Sigmoid colon (tissue), 7 donors: ENCODE results near the gene INCA1. TPM values are rescaled to one million over a fixed set of nuclear protein-coding genes. Genes with fewer than 3 reads are reported as not detected.

Experiments
- DNase-seq: peaks from one replicate; pipeline ENCODE4 v3.0.0-alpha.2; 2019
- H3K27ac ChIP-seq, 4 donors: fragments of 200-600 bp; sonication (generic); one replicate each; pipeline ENCODE4 v1.5.1; 2016 to 2019; ENCODE audit warnings: mild to moderate bottlenecking in 1 of 4
- H3K27me3 ChIP-seq, 3 donors: fragments of 200-600 bp; sonication (generic); one replicate each; pipeline ENCODE4 v1.5.1; 2019; ENCODE audit warnings: mild to moderate bottlenecking in 1 of 3
- H3K36me3 ChIP-seq, 4 donors: fragments of 200-600 bp; sonication (generic); one replicate each; pipeline ENCODE4 v1.5.1; 2016 to 2019
- H3K4me1 ChIP-seq, 4 donors: fragments of 200-600 bp; sonication (generic); one replicate each; pipeline ENCODE4 v1.5.1; 2017 to 2019
- H3K4me3 ChIP-seq, 4 donors: fragments of 200-600 bp; sonication (generic); one replicate each; pipeline ENCODE4 v1.5.1; 2017 to 2019; ENCODE audit warnings: mild to moderate bottlenecking in 2 of 4, moderate library complexity in 1 of 4
- H3K9me3 ChIP-seq, 4 donors: fragments of 200-600 bp in 3 of 4; sonication (generic) in 3 of 4; one replicate each; pipeline versions ENCODE4 v1.5.1 to v1.6.1; 2013 to 2019
- CTCF ChIP-seq, 4 experiments: fragments of 450-650 bp in 3 of 4; fragments of 200-600 bp in 1 of 4; IDR thresholded peaks; one replicate each; pipeline ENCODE4 v1.5.1; 2016 to 2019; ENCODE audit warnings: antibody characterized with exemption in 4 of 4, mild to moderate bottlenecking in 3 of 4, moderate library complexity in 2 of 4
- EP300 ChIP-seq, 4 donors: sonication (generic); formaldehyde crosslinking; IDR thresholded peaks; one replicate each; pipeline ENCODE4 v1.6.1; 2017; ENCODE audit warnings: antibody characterized with exemption in 4 of 4
- POLR2A ChIP-seq, 2 donors: fragments of 450-650 bp; IDR thresholded peaks; one replicate each; pipeline ENCODE4 v1.6.1; 2016; ENCODE audit warnings: antibody characterized with exemption in 2 of 2, mild to moderate bottlenecking in 2 of 2, moderate library complexity in 2 of 2
- POLR2AphosphoS5 ChIP-seq, 4 donors: sonication (generic); formaldehyde crosslinking; IDR thresholded peaks; one replicate each; pipeline ENCODE4 v1.6.1; 2017; ENCODE audit warnings: antibody characterized with exemption in 4 of 4
- WGBS, 2 donors: extraction: QIAGEN DNeasy Blood & Tissue Kit; methylation state at CpG; one replicate each; pipeline ENCODE4 v1.1.7; 2013; 5-methylcytosine and 5-hydroxymethylcytosine counted together
- intact Hi-C: fragments of 100-400 bp; cut with DNase I; formaldehyde crosslinking; loops from one replicate; pipeline ENCODE4 v1.15.1; 2023
- polyA plus RNA-seq, 3 donors: library from polyadenylated mRNA; stranded (reverse); fragments of 200-250 nt; gene quantifications; one replicate each; pipeline ENCODE4 v1.2.3, GENCODE V29; 2013
- total RNA-seq, 4 donors: library from RNA; depleted of rRNA; stranded (reverse); fragments of >200 nt; gene quantifications; one replicate each; pipeline ENCODE4 v1.1.0, GENCODE V29; 2016
- donor health status: healthy with polysubstance abuse.
- donor health status: Bipolar disorder and iron deficiency.
- donor health status: healthy.

The INCA1 gene
- total and polyA plus RNA-seq, 7 donors: 0.36 to 3.6 (median 2.2) TPM

- 16 to 49% methylated on average over 5 of the region's 5 CpGs for WGBS, 2 donors
- H3K4me1 ChIP-seq: peaks cover 0 to 31% (median 25%) of the 10 kb centered on the region in 4 donors
- DNase-seq: peak; percentile 64
- intact Hi-C loops: loop anchor here (2.0 to 5.0 kb wide), 3 partner anchors 18 to 199 kb away; partner anchors contain the start of genes GLTPD2 and VMO1
- TF ChIP-seq EP300 (IDR thresholded peaks at IDR 0.05) (no peak), POLR2A (IDR thresholded peaks at IDR 0.05) (no peak), CTCF (IDR thresholded peaks at IDR 0.05) (no peak)
- H3K27ac ChIP-seq: peak overlapping the region; percentile 93 to 97 (median 95)
- H3K9me3 ChIP-seq: no peaks in the 10 kb centered on the region
- peak overlapping the region; percentile 68 to 97 (median 80) for H3K4me3 ChIP-seq
- H3K27me3 ChIP-seq: no peaks in the 10 kb centered on the region
- H3K36me3 ChIP-seq: peaks cover 8 to 29% (median 9%) of the 10 kb centered on the region in 4 donors
These were observed 10.9 kb downstream of the INCA1 start for GRCh38 chr17:4986403-4986802.

- Histone ChIP-seq H3K4me1 (peaks cover 0 to 23% (median 17%) of the 10 kb centered on the region in 4 donors), H3K9me3 (no peaks in the 10 kb centered on the region), H3K27me3 (no peaks in the 10 kb centered on the region), H3K4me3 (no peak overlapping the region), H3K36me3 (peaks cover 18 to 66% (median 30%) of the 10 kb centered on the region in 4 donors), H3K27ac (no peak overlapping the region)
- intact Hi-C loops: loop anchor here (5.0 kb wide), 1 partner anchor 80 kb away; no protein-coding TSS in a partner anchor
- DNase-seq: no peak
- TF ChIP-seq CTCF (IDR thresholded peaks at IDR 0.05) (no peak), EP300 (IDR thresholded peaks at IDR 0.05) (no peak), POLR2AphosphoS5 (IDR thresholded peaks at IDR 0.05) (no peak), POLR2A (IDR thresholded peaks at IDR 0.05) (no peak)
- 70 to 84% methylated on average over 5 of the region's 5 CpGs for WGBS, 2 donors
These were observed 15.0 kb downstream of the INCA1 start for GRCh38 chr17:4982305-4982704.

- Histone ChIP-seq H3K36me3 (peaks cover 27 to 82% (median 38%) of the 10 kb centered on the region in 4 donors), H3K4me3 (no peak overlapping the region), H3K27ac (no peak overlapping the region), H3K27me3 (no peaks in the 10 kb centered on the region), H3K9me3 (no peaks in the 10 kb centered on the region), H3K4me1 (peaks cover 0 to 10% (median 5%) of the 10 kb centered on the region in 4 donors)
- intact Hi-C loops: loop anchor here (5.0 kb wide), 1 partner anchor 82 kb away; no protein-coding TSS in a partner anchor
- DNase-seq: no peak
- WGBS, 2 donors: 37 to 39% methylated on average over 6 of the region's 6 CpGs
- TF ChIP-seq POLR2AphosphoS5 (IDR thresholded peaks at IDR 0.05): no peak
- TF ChIP-seq CTCF (IDR thresholded peaks at IDR 0.05): peak; percentile 61 to 88 (median 80)
- TF ChIP-seq EP300 (IDR thresholded peaks at IDR 0.05): no peak
These were observed 16.6 kb downstream of the INCA1 start for GRCh38 chr17:4980644-4981216.

- H3K36me3 ChIP-seq: peaks cover 29 to 84% (median 41%) of the 10 kb centered on the region in 4 donors
- no peak overlapping the region for H3K4me3 ChIP-seq
- no peaks in the 10 kb centered on the region for H3K27me3 ChIP-seq
- intact Hi-C loops: loop anchor here (1.0 kb wide), 1 partner anchor 8 kb away; no protein-coding TSS in a partner anchor
- peaks cover 0 to 13% (median 8%) of the 10 kb centered on the region in 4 donors for H3K4me1 ChIP-seq
- DNase-seq: no peak
- no peak for TF ChIP-seq CTCF (IDR thresholded peaks at IDR 0.05)
- TF ChIP-seq EP300 (IDR thresholded peaks at IDR 0.05): no peak
- TF ChIP-seq POLR2A (IDR thresholded peaks at IDR 0.05): no peak
- no peak for TF ChIP-seq POLR2AphosphoS5 (IDR thresholded peaks at IDR 0.05)
- H3K9me3 ChIP-seq: no peaks in the 10 kb centered on the region
- H3K27ac ChIP-seq: no peak overlapping the region
These were observed 18.6 kb downstream of the INCA1 start for GRCh38 chr17:4978726-4979125.
